AG10803 (cell line): ENCODE data around the gene CETP.

Experiments used
- DNase-seq: peaks from one replicate; pipeline ENCODE4 v3.0.0; 2010; ENCODE audit warnings: low read depth
- H3K4me3 ChIP-seq: 2 replicates; pipeline ENCODE4 v1.5.1; 2011; ENCODE audit warnings: mild to moderate bottlenecking, low read length, control low read depth
- TF ChIP-seq, protein P1 (sequence below): conservative IDR thresholded peaks from 2 replicates; pipeline ENCODE4 v1.5.1; 2011; ENCODE audit warnings: mild to moderate bottlenecking, low read length, control low read depth, inconsistent platforms

Gene CETP

DNA sequence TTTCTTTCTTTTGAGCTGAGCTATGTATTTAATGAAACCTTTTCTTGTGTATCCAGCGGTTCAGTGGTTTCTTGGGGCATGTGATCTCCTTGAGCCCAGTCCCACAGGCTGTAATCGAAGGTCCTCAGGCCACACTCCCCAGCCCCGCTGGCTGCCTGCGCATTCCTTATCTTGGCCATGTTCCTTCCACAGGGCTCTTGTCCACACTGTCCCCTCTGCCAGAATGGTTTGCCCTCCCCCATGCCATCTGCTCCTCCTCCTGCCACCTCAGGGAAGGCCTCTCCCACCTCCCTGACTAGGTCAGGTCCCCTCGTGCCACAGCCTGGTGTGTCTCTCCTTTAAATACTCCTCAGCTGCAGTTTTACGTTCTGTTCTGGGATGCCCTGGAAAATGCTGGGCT lies 15.5 kb downstream of the CETP start:
- DNase-seq, result no peak
- TF ChIP-seq, protein P1, sequence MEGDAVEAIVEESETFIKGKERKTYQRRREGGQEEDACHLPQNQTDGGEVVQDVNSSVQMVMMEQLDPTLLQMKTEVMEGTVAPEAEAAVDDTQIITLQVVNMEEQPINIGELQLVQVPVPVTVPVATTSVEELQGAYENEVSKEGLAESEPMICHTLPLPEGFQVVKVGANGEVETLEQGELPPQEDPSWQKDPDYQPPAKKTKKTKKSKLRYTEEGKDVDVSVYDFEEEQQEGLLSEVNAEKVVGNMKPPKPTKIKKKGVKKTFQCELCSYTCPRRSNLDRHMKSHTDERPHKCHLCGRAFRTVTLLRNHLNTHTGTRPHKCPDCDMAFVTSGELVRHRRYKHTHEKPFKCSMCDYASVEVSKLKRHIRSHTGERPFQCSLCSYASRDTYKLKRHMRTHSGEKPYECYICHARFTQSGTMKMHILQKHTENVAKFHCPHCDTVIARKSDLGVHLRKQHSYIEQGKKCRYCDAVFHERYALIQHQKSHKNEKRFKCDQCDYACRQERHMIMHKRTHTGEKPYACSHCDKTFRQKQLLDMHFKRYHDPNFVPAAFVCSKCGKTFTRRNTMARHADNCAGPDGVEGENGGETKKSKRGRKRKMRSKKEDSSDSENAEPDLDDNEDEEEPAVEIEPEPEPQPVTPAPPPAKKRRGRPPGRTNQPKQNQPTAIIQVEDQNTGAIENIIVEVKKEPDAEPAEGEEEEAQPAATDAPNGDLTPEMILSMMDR, result no peak
- H3K4me3 ChIP-seq, result no peak overlapping the region

DNA sequence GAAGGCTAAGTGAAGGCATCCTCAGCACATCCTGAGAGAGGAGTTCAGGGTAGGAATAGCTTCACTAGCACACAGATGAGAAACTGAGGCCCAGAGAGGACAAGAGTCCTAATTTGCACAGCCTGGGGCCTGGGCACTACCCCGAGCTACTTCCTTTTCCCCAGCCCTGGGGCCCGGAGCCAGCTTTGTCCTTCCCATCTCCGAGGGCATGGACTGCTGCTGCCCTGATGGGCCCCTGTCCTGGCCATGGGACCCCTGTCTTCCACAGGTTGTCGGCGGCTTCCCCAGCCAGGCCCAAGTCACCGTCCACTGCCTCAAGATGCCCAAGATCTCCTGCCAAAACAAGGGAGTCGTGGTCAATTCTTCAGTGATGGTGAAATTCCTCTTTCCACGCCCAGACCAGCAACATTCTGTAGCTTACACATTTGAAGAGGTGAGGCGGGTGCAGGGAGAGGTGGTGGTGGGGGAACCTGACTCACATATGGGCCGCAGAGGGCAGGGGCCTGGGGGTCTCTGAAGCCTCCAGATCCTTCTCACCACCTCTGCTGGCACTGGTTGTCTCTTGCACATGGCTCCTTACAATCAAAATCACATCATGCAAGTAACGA lies 16.2 kb downstream of the CETP start:
- H3K4me3 ChIP-seq, result no peak overlapping the region
- TF ChIP-seq, protein P1, result no peak
- DNase-seq, result peak; percentile 36

DNA sequence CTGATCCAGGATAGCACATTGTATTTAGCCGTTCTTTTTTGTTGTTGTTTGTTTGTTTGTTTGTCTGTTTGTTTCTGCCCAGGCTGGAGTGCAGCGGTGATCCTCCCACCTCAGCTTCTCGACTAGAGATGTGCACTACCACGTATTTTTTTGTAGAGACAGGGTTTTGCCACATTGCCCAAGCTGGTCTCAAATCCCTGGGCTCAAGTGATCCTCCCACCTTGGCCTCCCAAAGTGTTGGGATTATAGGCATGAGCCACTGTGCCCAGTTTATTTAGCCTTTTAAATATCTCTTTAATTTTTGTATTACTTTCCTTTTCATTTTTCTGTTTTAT lies 18.4 kb downstream of the CETP start:
- H3K4me3 ChIP-seq, result no peak overlapping the region
- TF ChIP-seq, protein P1, result no peak
- DNase-seq, result no peak

DNA sequence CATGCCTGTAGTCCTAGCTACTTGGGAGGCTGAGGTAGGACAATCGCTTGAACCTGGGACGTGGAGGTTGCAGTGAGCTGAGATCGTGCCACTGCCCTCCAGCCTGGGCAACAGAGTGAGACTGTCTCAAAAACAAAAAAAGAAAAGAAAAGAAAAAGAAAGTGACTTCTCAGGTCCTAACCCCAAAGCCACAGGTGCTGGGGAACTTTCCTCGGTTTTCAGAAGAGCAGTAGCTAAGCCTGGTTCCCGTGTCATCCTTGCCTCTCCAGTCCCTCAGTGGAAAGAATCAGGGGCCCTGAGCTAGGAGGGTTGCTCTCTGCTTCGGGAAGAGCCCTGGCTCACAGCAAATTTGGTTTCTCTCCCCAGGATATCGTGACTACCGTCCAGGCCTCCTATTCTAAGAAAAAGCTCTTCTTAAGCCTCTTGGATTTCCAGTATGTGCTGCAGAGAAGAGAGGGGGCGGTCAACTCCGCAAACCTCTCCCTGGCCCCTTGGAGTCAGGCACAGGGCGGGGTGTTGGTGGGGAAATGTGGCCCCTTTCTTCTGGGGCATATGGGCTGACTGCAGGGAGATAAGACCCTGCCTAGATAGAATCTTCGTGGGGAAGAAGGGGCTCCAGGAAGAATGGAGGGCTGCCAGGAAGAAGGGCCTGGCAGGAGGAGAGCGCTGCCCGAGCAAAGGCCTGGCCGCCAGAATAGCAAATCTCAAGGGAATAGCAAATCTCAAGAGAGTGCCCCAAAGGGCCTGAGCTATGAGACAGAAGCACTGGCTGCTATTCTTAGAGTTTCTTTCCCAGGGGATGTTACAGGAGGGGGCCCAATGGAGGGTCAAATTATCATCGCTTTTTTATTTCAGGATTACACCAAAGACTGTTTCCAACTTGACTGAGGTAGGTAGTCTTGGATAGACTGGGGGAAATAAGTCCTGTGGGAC lies 19.3 kb downstream of the CETP start:
- H3K4me3 ChIP-seq, result no peak overlapping the region
- DNase-seq, result no peak
- TF ChIP-seq, protein P1, result no peak

DNA sequence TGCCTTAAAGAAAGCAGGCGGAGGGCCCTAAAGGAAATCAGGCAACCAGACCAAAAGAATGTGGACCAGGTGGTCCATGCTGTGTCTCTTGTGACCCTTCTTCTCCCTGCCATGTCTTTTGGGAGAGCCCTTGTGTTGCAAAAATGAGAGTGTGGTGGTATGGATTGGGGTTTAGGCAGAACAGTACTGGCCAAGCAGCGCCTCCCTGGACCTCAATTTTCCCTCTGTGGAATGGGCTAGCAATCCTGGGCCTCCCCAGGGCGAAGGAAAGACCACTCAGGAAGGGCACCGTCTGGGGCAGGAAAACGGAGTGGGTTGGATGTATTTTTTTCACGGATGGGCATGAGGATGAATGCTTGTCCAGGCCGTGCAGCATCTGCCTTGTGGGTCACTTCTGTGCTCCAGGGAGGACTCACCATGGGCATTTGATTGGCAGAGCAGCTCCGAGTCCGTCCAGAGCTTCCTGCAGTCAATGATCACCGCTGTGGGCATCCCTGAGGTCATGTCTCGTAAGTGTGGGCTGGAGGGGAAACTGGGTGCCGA lies 20.1 kb downstream of the CETP start:
- H3K4me3 ChIP-seq, result no peak overlapping the region
- DNase-seq, result no peak
- TF ChIP-seq, protein P1, result no peak

DNA sequence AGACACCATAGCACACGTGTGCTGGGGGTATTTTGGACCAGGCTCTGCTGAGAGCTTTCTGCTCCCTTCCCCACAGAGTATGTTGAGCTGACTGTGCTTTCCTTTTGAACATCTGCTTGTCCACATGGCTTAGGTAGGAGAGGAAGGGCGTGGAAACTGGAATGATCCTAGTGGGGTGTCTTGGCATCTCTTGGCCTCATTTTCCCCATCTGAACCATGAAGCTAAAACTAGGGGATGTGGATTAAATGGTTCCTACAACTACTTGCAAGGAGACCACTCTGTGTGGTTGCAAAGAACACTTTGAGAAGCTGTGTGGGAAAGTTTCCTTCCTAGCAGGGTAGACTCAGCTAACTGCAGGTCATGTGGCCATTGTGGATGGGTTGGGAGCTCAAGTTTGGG lies 20.9 kb downstream of the CETP start:
- H3K4me3 ChIP-seq, result no peak overlapping the region
- TF ChIP-seq, protein P1, result no peak
- DNase-seq, result no peak
